Suprapubic skin (tissue), 4 donors: Measurements from ENCODE around the gene C9orf152.

Experiments
- EP300 ChIP-seq: sonication (generic); formaldehyde crosslinking; IDR thresholded peaks from one replicate; pipeline ENCODE4 v1.6.1; 2017; ENCODE audit warnings: antibody characterized with exemption
- POLR2A ChIP-seq, 2 donors: fragments of 450-650 bp; IDR thresholded peaks; one replicate each; pipeline ENCODE4 v1.6.1; 2017; ENCODE audit warnings: antibody characterized with exemption in 2 of 2, mild to moderate bottlenecking in 2 of 2, moderate library complexity in 2 of 2
- POLR2AphosphoS5 ChIP-seq, 3 donors: sonication (generic); formaldehyde crosslinking; IDR thresholded peaks; one replicate each; pipeline ENCODE4 v1.6.1; 2017; ENCODE audit warnings: antibody characterized with exemption in 3 of 3
- TF ChIP-seq, protein P1 (sequence below), 2 donors: fragments of 200-600 bp in 1 of 2; fragments of 450-650 bp in 1 of 2; sonication (generic) in 1 of 2; IDR thresholded peaks; one replicate each; pipeline ENCODE4 v1.5.1; 2016 to 2019; ENCODE audit warnings: antibody characterized with exemption in 2 of 2, mild to moderate bottlenecking in 1 of 2, moderate library complexity in 1 of 2

DNA sequence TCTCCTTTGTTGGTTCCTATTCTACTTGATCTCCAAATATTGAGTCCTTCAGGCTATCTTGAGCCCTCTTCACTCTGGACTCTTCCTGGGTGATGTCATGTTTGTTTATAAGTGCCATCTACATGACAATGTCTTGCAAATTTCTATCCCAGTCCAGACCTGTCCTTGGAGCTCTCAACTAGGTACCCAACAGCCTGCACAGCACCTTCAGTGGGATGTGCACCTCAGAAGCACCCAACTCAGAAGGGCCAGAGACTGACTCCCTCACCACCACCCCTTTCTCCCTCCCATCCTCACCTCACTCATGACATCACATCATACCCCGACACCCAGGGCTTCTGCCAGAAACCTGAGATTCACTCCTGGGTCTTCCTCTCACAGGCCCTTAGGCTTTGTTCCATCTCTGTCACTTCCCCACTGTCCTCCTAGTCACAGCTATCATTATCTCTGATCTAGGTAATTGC is 33.9 kb upstream of the C9orf152 start:
- TF ChIP-seq, protein P1, sequence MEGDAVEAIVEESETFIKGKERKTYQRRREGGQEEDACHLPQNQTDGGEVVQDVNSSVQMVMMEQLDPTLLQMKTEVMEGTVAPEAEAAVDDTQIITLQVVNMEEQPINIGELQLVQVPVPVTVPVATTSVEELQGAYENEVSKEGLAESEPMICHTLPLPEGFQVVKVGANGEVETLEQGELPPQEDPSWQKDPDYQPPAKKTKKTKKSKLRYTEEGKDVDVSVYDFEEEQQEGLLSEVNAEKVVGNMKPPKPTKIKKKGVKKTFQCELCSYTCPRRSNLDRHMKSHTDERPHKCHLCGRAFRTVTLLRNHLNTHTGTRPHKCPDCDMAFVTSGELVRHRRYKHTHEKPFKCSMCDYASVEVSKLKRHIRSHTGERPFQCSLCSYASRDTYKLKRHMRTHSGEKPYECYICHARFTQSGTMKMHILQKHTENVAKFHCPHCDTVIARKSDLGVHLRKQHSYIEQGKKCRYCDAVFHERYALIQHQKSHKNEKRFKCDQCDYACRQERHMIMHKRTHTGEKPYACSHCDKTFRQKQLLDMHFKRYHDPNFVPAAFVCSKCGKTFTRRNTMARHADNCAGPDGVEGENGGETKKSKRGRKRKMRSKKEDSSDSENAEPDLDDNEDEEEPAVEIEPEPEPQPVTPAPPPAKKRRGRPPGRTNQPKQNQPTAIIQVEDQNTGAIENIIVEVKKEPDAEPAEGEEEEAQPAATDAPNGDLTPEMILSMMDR (IDR thresholded peaks at IDR 0.05) = no peak
- TF ChIP-seq POLR2AphosphoS5 (IDR thresholded peaks at IDR 0.05) = no peak
- no peak for TF ChIP-seq POLR2A (IDR thresholded peaks at IDR 0.05)
- TF ChIP-seq EP300 = no peak
